ENCODE results near the gene KIDINS220.

Gene KIDINS220

DNA sequence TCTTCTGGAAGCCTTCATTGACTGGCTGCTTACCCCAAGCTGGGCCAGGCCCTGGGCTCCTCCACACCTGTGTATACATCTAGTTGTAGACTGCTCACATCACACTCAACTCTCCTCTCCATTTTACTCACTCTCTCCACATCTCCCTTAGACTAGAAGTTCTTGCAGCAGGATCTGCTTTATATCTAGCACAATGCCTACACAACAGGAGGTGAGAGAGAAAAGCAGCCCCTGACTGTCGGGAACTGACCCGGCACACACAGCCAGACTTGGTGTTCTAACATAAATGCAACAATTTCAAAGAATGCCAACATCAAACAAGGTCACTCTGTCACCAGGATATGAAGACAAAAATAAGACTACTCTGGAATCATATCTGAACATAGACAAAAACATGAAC is 5.9 kb downstream of the KIDINS220 start:
- Histone ChIP-seq H3K4me1 (ENCODE audit: control insufficient read depth in 1 of 2, insufficient read depth in 2 of 2, low read length in 2 of 2) (peaks cover 10 to 32% of the 10 kb centered on the region in 2 donors), H3K4me3 (ENCODE audit: low read depth in 1 of 2, low read length in 2 of 2) (no peak overlapping the region), H3K27ac (ENCODE audit: low read length) (no peak overlapping the region), H3K27me3 (ENCODE audit: low read depth, low read length) (no peaks in the 10 kb centered on the region), H3K36me3 (ENCODE audit: control insufficient read depth in 1 of 2, insufficient read depth in 2 of 2, low read length in 2 of 2) (peaks cover 0 to 3% of the 10 kb centered on the region in 2 donors), H3K9me3 (ENCODE audit: control insufficient read depth in 1 of 2, low read length in 2 of 2) (no peaks in the 10 kb centered on the region)

DNA sequence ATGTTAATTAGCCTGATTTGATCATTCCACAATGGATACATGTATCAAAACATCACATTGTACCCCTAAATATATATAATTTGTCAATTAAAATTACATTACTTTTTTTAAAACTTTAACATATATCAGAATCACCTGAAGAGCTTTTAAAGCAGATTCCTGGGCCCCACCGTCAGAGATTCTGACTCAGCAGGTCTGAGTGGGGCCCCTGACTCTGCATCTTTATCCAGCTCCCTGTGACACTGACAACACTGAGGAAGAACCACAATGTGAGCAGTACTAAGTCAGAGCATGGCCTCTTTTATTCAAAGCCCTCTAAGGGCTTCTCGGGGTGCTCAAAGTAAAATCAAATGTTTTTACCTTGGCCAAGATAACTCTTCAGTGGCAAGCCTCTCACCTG is 9.7 kb downstream of the KIDINS220 start:
- H3K4me3 ChIP-seq (ENCODE audit: low read depth in 1 of 2, low read length in 2 of 2) = no peak overlapping the region
- peaks cover 0 to 9% of the 10 kb centered on the region in 2 donors for H3K4me1 ChIP-seq (ENCODE audit: control insufficient read depth in 1 of 2, insufficient read depth in 2 of 2, low read length in 2 of 2)
- H3K27ac ChIP-seq (ENCODE audit: low read length) = no peak overlapping the region
- peaks cover 11 to 14% of the 10 kb centered on the region in 2 donors for H3K36me3 ChIP-seq (ENCODE audit: control insufficient read depth in 1 of 2, insufficient read depth in 2 of 2, low read length in 2 of 2)
- no peaks in the 10 kb centered on the region for H3K9me3 ChIP-seq (ENCODE audit: control insufficient read depth in 1 of 2, low read length in 2 of 2)
- H3K27me3 ChIP-seq (ENCODE audit: low read depth, low read length) = no peaks in the 10 kb centered on the region

DNA sequence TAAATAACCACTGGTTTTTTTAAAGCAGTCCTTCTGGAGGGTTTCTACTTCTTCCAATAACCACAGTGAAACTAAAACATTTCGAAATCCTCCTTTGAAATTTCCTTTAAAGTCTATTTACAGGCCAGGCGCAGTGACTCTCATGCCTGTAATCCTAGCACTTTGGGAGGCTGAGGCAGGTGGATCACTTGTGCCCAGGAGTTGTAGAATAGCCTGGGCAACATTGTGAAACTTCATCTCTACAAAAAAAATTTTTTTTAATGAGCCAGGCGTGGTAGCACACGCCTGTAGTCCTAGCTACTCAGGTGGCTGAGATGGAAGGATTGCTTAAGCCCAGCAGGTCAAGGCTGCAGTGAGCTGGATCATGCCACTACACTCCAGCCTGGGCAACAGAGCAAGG is 15.2 kb downstream of the KIDINS220 start:
- Histone ChIP-seq H3K9me3 (ENCODE audit: control insufficient read depth in 1 of 2, low read length in 2 of 2) (no peaks in the 10 kb centered on the region), H3K4me1 (ENCODE audit: control insufficient read depth in 1 of 2, insufficient read depth in 2 of 2, low read length in 2 of 2) (peaks cover 0 to 18% of the 10 kb centered on the region in 2 donors), H3K27ac (ENCODE audit: low read length) (peak overlapping the region; percentile 60), H3K4me3 (ENCODE audit: low read depth in 1 of 2, low read length in 2 of 2) (no peak overlapping the region), H3K27me3 (ENCODE audit: low read depth, low read length) (no peaks in the 10 kb centered on the region), H3K36me3 (ENCODE audit: control insufficient read depth in 1 of 2, insufficient read depth in 2 of 2, low read length in 2 of 2) (peaks cover 14 to 15% of the 10 kb centered on the region in 2 donors)

DNA sequence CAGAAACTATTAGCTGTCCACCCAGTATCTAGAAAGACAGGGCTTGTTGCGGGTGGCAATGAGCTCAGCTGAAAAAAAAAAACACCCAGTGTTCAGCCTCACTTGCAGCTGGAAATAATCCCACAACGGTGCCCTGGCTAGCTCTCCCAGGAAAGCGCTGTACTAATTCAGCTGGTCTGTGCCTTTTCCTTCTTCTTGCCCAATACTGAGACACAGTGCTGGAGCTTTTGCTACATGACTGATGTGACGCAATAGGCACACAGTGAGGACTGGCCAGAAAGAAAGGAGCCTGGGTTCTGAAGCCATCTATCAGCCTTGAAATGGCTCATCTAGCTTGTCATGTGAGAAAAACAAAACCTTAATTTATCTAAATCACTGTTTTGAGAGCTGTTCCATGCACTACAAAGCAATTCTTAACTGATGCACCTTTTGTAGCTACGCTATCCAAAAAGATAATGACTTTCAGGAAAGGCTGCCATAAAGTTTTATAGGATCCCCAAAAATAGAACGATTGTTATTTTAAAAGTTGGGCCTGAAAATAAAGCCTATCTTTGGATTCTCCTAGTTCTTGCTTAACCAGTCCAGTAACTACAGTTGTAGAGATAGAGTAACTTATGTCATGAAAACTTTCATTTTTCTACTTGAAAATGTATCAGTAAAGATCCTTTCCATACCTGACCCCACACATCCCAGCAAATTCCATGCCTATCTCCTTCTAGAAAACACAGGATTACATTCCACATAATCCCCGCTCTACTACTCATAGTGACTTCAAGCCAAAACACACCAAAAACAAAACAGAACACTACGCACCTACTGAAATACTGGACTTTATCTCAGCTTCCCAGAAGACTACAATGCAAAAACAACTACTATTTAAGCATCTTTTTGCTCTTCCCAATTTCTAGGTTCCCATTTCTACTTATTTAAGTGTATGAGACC is 15.9 kb downstream of the KIDINS220 start:
- peak overlapping the region; percentile 60 for H3K27ac ChIP-seq (ENCODE audit: low read length)
- no peaks in the 10 kb centered on the region for H3K27me3 ChIP-seq (ENCODE audit: low read depth, low read length)
- no peaks in the 10 kb centered on the region for H3K9me3 ChIP-seq (ENCODE audit: control insufficient read depth in 1 of 2, low read length in 2 of 2)
- no peak overlapping the region for H3K4me3 ChIP-seq (ENCODE audit: low read depth in 1 of 2, low read length in 2 of 2)
- H3K36me3 ChIP-seq (ENCODE audit: control insufficient read depth in 1 of 2, insufficient read depth in 2 of 2, low read length in 2 of 2) = peaks cover 11 to 14% of the 10 kb centered on the region in 2 donors
- peaks cover 0 to 18% of the 10 kb centered on the region in 2 donors for H3K4me1 ChIP-seq (ENCODE audit: control insufficient read depth in 1 of 2, insufficient read depth in 2 of 2, low read length in 2 of 2)

DNA sequence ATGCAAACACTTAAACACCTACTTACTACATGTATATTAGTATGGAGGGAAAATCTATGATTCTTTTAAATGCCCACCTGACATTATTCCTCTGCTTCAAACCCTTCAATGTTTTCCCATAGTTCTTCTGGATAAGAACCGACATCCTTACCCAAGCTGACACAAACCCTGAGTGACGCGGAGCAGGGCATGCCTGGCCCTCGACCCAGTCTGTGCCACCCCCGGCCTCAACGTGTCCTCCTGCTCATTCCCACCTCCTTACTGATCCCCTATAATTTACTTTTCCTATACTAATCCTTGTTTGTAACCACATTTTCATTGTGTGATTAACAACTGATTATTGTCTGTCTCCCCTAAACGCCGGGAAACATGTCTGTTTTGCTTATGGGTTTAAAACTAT is 17.5 kb downstream of the KIDINS220 start:
- Histone ChIP-seq H3K36me3 (ENCODE audit: control insufficient read depth in 1 of 2, insufficient read depth in 2 of 2, low read length in 2 of 2) (peaks cover 11 to 14% of the 10 kb centered on the region in 2 donors), H3K4me1 (ENCODE audit: control insufficient read depth in 1 of 2, insufficient read depth in 2 of 2, low read length in 2 of 2) (peaks cover 0 to 18% of the 10 kb centered on the region in 2 donors), H3K27me3 (ENCODE audit: low read depth, low read length) (no peaks in the 10 kb centered on the region), H3K4me3 (ENCODE audit: low read depth in 1 of 2, low read length in 2 of 2) (no peak overlapping the region), H3K9me3 (ENCODE audit: control insufficient read depth in 1 of 2, low read length in 2 of 2) (no peaks in the 10 kb centered on the region), H3K27ac (ENCODE audit: low read length) (no peak overlapping the region)

DNA sequence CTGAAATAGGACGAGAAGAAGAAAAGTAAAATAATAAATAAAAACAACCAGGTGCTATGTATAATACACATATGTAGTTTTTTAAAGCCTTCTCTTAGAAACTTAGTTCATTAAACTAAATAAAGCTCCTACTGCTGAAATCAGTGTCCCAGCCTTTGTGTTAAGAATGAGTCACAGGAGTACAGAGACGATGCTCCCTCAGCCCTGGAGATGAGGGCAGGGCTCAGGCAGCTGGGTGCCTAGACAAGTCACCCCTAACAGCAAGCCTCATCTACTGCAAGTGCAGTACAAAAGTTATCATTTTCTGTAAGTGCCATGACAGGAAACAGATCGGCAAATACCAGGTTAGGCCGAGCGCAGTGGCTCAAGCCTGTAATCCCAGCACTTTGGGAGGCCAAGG is 18.2 kb downstream of the KIDINS220 start:
- H3K9me3 ChIP-seq (ENCODE audit: control insufficient read depth in 1 of 2, low read length in 2 of 2) = no peaks in the 10 kb centered on the region
- no peaks in the 10 kb centered on the region for H3K27me3 ChIP-seq (ENCODE audit: low read depth, low read length)
- H3K4me3 ChIP-seq (ENCODE audit: low read depth in 1 of 2, low read length in 2 of 2) = no peak overlapping the region
- peaks cover 6 to 14% of the 10 kb centered on the region in 2 donors for H3K36me3 ChIP-seq (ENCODE audit: control insufficient read depth in 1 of 2, insufficient read depth in 2 of 2, low read length in 2 of 2)
- H3K4me1 ChIP-seq (ENCODE audit: control insufficient read depth in 1 of 2, insufficient read depth in 2 of 2, low read length in 2 of 2) = peaks cover 0 to 18% of the 10 kb centered on the region in 2 donors
- H3K27ac ChIP-seq (ENCODE audit: low read length) = no peak overlapping the region

DNA sequence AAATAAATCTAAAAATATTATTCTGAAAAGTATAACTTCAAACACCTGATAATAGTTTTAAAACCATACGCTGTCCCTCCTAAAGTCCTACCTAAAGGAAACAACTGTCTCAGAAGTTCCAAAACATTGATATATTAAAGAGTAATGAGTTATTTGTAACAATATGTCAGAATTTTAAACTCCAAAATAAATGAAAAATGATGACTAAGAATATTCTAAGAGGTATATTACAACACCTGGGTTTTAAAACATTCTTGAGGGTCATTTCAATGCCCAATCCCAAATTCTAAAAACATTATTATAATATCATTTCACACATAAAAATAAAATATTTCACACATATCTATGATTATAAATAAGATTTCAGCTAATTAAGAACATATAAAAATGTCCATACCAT is 20.2 kb downstream of the KIDINS220 start:
- no peaks in the 10 kb centered on the region for H3K9me3 ChIP-seq (ENCODE audit: control insufficient read depth in 1 of 2, low read length in 2 of 2)
- H3K27me3 ChIP-seq (ENCODE audit: low read depth, low read length) = no peaks in the 10 kb centered on the region
- H3K4me1 ChIP-seq (ENCODE audit: control insufficient read depth in 1 of 2, insufficient read depth in 2 of 2, low read length in 2 of 2) = peaks cover 0 to 16% of the 10 kb centered on the region in 2 donors
- H3K27ac ChIP-seq (ENCODE audit: low read length) = no peak overlapping the region
- H3K36me3 ChIP-seq (ENCODE audit: control insufficient read depth in 1 of 2, insufficient read depth in 2 of 2, low read length in 2 of 2) = peaks cover 7 to 17% of the 10 kb centered on the region in 2 donors
- H3K4me3 ChIP-seq (ENCODE audit: low read depth in 1 of 2, low read length in 2 of 2) = no peak overlapping the region

DNA sequence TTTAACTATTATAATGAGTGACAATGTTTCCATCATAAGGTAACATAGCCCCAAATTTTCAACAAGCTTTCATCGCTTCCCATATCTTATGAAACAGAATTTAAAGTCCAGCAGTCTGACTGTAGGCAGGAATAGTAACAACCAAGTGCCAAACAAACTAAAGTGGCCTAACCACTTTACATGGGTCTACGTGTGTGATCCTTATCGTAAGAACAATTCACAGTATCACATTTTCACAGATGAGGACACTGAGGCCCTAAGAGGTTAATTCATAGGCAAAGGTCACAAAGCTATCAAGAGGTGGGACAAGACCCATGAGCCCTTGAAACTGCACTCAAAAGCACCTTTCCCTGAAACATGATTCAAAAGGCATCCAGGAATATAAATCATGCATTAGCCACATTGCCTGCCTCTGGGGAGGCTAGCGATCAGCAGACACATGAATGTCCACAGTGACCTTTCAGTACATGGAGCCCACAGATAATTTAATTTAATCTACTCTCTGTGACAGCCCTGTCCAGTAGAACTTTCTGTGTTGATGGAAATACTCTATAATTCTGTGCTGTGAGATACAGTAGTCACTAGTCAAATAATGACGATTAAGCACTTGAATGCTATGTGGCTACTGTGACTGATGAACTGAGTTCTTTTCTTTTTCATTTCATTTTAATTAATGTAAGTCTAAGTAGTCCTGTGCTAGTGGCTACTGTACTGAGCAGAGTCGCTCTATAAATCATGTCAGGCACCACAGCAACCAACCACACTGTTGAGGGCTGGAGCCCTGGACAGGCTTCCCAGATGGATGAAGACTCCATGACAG is 30.3 kb downstream of the KIDINS220 start:
- no peak overlapping the region for H3K4me3 ChIP-seq (ENCODE audit: low read depth in 1 of 2, low read length in 2 of 2)
- H3K36me3 ChIP-seq (ENCODE audit: control insufficient read depth in 1 of 2, insufficient read depth in 2 of 2, low read length in 2 of 2) = peaks cover 48 to 61% of the 10 kb centered on the region in 2 donors
- no peak overlapping the region for H3K27ac ChIP-seq (ENCODE audit: low read length)
- no peaks in the 10 kb centered on the region for H3K4me1 ChIP-seq (ENCODE audit: control insufficient read depth in 1 of 2, insufficient read depth in 2 of 2, low read length in 2 of 2)
- H3K9me3 ChIP-seq (ENCODE audit: control insufficient read depth in 1 of 2, low read length in 2 of 2) = no peaks in the 10 kb centered on the region
- no peaks in the 10 kb centered on the region for H3K27me3 ChIP-seq (ENCODE audit: low read depth, low read length)

DNA sequence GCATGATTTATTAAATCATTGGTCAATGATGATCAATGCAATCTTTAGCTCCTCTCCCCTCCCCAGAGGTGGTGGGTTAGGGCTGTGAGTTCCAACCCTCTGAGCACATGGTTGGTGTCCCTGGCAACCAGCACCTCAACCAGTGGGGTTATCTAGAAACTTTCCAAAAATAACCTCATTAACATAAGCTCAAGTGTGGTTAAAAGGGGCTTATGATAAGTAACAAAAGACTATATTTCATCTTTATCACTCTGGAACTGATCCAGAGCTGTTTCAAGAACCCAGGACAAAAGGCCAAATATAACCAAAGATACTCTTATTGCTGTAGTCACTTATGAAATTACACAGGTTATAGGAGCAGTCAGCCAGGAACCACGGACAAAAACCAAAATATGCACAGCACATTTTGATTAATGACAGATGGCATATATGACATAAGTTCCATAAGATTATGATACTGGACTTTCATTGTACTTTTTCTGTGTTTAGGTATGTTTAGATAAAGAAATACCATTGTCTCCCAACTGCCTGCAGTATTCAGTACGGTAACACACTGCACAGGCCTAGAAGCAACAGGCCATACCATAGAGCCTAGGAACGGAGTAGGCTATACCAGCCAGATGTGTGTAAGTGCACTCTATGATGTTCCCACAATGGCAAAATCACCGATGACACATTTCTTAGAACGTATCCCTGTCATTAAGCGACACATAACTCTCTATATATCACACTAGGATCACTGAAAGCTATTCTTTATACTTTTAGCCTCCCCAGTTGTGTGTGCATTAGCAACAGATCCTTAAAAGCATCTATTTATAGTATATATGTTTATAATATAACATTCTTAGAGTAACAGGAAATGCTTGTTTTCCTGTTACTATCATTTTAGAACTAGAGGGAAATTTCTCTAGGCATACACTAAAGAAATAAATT is 31.9 kb downstream of the KIDINS220 start:
- H3K36me3 ChIP-seq (ENCODE audit: control insufficient read depth in 1 of 2, insufficient read depth in 2 of 2, low read length in 2 of 2) = peaks cover 42 to 60% of the 10 kb centered on the region in 2 donors
- H3K27ac ChIP-seq (ENCODE audit: low read length) = no peak overlapping the region
- H3K27me3 ChIP-seq (ENCODE audit: low read depth, low read length) = no peaks in the 10 kb centered on the region
- no peaks in the 10 kb centered on the region for H3K9me3 ChIP-seq (ENCODE audit: control insufficient read depth in 1 of 2, low read length in 2 of 2)
- H3K4me3 ChIP-seq (ENCODE audit: low read depth in 1 of 2, low read length in 2 of 2) = no peak overlapping the region
- no peaks in the 10 kb centered on the region for H3K4me1 ChIP-seq (ENCODE audit: control insufficient read depth in 1 of 2, insufficient read depth in 2 of 2, low read length in 2 of 2)

DNA sequence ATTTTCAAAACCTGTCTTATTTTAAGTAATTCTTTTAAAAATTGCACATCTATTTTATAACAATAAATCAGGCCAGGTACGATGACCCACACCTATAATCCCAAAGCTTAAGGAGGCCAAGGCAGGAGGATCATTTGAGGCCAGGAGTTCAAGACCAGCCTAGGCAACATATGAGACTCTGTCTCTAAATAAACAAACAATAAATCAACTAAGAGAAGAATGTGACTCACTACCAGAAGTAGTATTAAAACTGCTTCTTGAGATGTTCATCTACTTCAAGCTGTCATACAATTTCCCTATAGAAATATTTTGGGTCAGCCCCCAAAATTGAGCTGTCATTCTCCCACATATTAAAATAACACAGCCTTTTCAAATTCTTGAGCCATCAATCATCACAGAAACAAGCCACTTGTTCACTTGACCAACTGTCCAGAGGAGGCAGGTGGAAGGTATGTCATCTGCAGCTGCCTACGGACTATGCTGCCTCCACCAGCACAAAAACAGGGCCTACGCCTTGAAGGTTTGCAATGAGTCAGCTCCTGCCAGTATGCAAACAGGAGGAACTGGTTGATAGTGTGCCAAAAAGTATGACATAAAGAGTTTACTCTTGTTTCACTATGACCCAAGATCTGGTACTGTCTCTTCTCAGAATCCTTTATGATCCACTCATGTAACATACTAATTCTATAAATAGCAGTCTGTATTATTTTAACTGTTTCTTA is 33.6 kb downstream of the KIDINS220 start:
- H3K36me3 ChIP-seq (ENCODE audit: control insufficient read depth in 1 of 2, insufficient read depth in 2 of 2, low read length in 2 of 2) = peaks cover 36 to 63% of the 10 kb centered on the region in 2 donors

More for the DNA sequence above, 33.6 kb downstream of the KIDINS220 start:
- H3K27ac ChIP-seq (ENCODE audit: low read length) = no peak overlapping the region
- no peaks in the 10 kb centered on the region for H3K4me1 ChIP-seq (ENCODE audit: control insufficient read depth in 1 of 2, insufficient read depth in 2 of 2, low read length in 2 of 2)
- H3K27me3 ChIP-seq (ENCODE audit: low read depth, low read length) = no peaks in the 10 kb centered on the region
- no peaks in the 10 kb centered on the region for H3K9me3 ChIP-seq (ENCODE audit: control insufficient read depth in 1 of 2, low read length in 2 of 2)
- H3K4me3 ChIP-seq (ENCODE audit: low read depth in 1 of 2, low read length in 2 of 2) = no peak overlapping the region

Measured in muscle layer of duodenum (tissue), 2 donors.